GM19240 (cell line): ENCODE measurements around the gene ABHD17B.

Experiments
- DNase-seq: peaks from one replicate; pipeline ENCODE4 v3.0.0; 2011; ENCODE audit warnings: low spot score; ENCODE audit not compliant: insufficient read length

Gene ABHD17B

DNA sequence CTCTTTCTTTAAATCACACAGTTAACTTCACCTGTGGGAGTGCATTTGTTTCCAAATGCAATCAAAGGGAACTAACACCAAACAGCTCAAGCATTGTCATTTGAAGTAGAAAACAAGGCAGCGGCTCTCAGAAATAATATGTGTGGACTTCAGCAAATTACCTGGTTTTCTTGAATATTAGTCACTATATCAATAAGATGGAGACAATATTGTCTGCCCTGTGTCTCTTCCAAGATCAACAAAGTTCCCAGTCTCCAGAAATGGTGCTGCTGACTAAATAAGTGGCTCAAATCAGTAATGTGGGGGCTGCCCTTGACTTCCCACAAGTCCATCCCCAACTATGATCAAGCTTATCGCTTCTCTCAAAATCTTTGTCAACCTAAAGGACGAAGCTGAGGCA is 89.6 kb downstream of the ABHD17B start:
- DNase-seq: no peak

DNA sequence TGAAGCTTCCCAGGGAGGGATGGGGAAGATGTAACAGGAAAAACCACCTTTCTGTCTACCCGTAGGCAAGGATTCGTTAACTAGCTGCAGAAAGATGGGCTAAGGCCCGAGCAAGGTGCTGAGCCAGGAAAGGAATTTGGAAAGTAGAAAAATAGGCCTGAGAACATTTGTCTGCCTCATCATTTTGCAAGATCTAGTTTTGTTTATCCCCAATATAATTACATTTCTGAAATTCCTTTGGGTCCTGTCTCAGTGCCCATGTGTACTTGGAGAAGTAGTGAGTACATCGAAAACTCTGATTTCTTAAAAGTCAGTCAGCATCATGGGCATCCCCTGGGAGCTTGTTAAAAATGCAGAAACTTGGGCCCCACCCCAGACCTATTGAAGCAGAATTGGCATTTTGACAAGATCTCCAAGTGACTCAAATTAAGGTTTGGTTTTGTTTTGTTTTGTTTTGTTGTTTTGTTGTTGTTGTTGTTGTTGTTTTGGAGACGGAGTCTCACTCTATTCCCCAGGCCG is 90.5 kb downstream of the ABHD17B start:
- no peak for DNase-seq

DNA sequence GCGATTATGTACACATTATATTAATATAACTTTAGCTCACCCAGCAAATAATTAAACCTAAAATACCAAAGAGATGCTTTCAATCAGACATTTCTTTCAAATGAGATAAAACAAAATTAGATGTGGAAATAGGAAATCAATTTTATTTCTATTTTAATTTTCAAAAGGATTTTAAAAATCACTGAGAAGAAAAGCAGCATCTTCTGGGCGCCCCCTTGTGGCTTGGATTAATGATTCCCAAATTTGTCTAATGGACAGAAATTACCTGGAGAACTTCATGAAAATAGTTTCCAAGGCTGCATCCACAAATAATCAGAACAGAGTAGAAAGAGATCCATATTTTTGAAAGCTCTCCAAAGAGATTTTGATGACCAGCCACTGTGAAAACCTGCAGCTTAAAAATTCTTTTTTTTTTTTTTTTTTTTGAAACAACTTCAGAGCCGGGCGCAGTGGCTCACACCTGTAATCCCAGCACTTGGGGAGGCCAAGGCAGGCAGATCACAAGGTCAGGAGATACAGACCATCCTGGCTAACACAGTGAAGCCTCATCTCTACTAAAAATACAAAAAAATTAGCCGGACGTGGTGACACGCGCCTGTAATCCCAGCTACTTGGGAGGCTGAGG is 91.8 kb downstream of the ABHD17B start:
- no peak for DNase-seq

DNA sequence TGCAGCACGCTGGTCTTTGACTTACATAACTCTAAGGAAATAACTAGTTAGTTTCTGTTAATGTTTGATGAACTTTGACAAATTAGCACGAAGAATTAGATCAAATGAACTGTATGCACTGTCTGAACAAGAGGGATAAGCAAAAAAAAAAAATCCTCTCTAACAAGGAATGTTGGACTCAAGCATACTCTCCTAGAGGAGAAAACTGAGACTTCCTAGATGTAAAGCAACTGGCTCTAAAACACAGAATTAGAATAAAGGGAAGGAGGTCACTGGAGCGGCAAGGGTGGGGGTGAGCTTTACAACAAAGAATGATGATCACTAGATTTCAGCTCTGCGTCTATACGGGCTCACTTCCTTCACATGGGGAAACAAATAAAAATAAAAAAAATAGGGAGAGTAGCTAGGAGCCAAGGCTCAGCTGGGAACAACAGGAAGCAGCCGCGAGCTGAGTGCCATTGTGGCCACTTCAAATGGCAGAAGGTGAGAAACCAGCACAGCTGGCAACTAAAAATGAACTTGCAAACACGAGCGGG is 94.0 kb downstream of the ABHD17B start:
- DNase-seq: no peak
